Fibroblast of skin of right biceps (primary cell): Measurements from ENCODE around the gene ZNF469.

Experiments
- DNase-seq: peaks from one replicate; pipeline ENCODE4 v3.0.0-alpha.2; 2013

Gene ZNF469

DNA sequence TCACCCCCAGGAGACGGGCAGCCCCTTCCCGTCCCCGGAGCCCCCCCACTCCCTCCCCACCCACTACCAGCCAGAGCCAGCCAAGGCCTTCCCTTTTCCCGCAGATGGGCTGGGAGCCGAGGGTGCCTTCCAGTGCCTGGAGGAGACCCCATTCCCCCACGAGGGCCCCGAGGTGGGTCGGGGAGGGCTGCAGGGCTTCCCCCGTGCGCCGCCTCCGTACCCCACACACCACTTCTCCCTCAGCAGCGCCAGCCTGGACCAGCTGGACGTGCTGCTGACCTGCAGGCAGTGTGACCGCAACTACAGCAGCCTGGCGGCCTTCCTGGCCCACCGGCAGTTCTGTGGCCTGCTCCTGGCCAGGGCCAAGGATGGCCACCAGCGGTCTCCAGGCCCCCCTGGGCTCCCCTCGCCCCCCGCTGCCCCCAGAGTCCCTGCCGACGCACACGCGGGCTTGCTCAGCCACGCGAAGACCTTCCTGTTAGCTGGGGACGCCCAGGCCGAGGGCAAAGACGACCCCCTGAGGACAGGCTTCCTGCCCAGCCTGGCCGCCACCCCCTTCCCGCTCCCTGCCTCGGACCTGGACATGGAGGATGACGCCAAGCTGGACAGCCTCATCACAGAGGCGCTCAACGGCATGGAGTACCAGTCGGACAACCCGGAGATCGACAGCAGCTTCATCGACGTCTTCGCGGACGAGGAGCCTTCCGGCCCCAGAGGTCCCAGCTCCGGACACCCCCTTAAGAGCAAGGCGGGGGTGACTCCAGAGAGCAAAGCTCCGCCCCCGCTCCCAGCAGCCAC lies 46.8 kb downstream of the ZNF469 start:
- no peak for DNase-seq

DNA sequence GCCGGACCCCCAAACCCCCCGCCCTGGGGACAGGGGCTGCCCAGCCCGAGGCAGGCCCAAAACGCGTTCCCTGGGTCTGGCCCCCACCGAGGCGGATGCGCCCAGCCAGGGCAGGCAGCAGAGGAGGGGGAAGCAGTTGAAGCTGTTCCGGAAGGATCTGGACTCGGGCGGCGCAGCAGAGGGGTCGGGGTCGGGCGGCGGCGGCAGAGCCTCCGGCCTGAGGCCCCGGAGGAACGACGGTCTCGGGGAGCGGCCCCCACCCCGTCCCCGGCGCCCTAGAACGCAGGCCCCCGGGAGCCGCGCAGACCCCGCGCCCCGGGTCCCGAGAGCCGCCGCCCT lies 47.4 kb downstream of the ZNF469 start:
- no peak for DNase-seq

DNA sequence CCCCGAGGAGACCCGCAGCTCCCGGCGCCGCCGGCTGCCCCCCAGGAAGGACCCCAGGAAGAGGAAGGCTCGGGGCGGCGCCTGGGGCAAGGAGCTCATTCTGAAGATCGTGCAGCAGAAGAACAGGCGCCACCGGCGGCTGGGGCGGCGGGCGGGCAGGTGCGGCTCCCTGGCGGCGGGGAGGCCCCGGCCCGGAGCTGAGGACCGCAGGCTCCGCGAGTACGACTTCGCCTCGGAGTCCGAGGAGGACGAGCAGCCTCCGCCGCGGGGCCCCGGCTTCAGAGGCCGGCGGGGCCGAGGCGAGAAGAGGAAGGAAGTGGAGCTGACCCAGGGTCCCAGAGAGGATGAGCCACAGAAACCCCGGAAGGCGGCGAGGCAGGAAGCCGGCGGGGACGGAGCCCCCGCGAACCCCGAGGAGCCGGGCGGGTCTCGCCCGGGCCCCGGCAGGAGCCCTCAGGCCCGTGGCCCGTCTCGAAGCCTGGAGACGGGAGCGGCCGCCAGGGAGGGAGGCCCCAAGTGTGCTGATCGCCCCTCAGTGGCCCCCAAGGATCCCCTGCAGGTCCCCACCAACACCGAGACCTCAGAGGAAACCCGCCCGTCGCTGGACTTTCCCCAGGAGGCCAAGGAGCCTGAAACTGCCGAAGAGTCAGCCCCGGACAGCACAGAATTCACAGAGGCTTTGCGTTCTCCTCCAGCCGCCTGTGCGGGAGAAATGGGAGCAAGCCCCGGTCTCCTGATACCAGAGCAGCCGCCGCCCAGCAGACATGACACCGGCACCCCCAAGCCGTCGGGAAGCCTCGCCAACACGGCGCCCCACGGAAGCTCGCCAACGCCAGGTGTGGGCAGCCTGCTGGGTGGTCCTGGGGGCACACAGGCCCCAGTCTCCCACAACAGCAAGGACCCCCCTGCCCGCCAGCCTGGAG lies 48.0 kb downstream of the ZNF469 start:
- DNase-seq, result peak; percentile 29

DNA sequence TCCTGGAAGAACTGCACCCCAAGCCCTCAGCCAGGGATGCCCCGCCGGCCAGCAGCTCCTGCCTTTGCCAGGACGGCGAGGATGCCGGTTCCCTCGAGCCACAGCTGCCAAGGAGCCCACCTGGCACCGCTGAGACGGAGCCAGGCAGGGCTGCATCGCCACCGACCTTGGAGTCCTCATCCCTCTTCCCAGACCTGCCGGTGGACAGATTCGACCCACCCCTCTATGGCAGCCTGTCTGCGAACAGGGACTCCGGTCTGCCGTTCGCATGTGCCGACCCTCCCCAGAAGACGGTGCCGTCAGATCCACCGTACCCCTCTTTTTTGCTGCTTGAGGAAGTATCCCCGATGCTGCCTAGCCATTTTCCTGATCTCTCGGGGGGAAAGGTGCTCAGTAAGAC lies 48.9 kb downstream of the ZNF469 start:
- DNase-seq, result no peak

DNA sequence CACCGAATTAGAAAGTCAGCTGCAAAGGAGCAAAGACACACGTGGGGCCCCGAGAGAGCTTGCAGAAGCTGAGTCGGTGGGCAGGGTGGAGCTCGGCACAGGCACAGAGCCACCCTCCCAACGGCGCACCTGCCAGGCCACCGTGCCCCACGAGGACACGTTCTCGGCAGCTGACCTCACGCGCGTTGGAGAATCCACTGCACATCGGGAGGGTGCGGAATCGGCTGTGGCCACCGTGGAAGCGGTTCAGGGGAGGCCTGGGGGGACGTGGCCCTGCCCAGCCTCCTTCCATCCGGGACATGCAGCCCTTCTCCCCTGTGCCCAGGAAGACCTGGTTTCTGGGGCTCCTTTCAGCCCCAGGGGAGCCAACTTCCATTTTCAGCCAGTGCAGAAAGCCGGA lies 49.4 kb downstream of the ZNF469 start:
- DNase-seq, result no peak
